DMS 273 treated with DMSO at 0.1 percent for 48 hours (cell line): ENCODE results near the gene HDAC9.
A peak's percentile ranks its signal among the peaks of the same experiment; 100 is the strongest.

ENCODE experiments used
- DNase-seq: peaks from one replicate; lab custom pipeline; 2025; lab: John Stamatoyannopoulos, UW

Gene HDAC9

GRCh38 chr7:18495412-18496340 lies at the start of gene HDAC9:
TSS of gene HDAC9 (plus strand) at chr7:18495749. CDS start at chr7:18496303, 554 bp downstream.
- peak; percentile 84 for DNase-seq

GRCh38 chr7:18445916-18446520 lies 49.5 kb upstream of the HDAC9 start:
- DNase-seq, result no peak

GRCh38 chr7:18450019-18450418 lies 45.5 kb upstream of the HDAC9 start:
- no peak for DNase-seq

- DNase-seq, result no peak
These were observed 39.9 kb upstream of the HDAC9 start for GRCh38 chr7:18455606-18456005.

GRCh38 chr7:18457832-18458231 lies 37.7 kb upstream of the HDAC9 start:
- peak; percentile 59 for DNase-seq

- no peak for DNase-seq
These were observed 36.7 kb upstream of the HDAC9 start for GRCh38 chr7:18458830-18459229.

- no peak for DNase-seq
These were observed 35.9 kb upstream of the HDAC9 start for GRCh38 chr7:18459484-18460245.

GRCh38 chr7:18461785-18462467 lies 33.6 kb upstream of the HDAC9 start:
- no peak for DNase-seq

- DNase-seq, result no peak
These were observed 30.7 kb upstream of the HDAC9 start for GRCh38 chr7:18464830-18465229.

GRCh38 chr7:18467011-18467410 lies 28.5 kb upstream of the HDAC9 start:
- DNase-seq, result no peak

- DNase-seq, result no peak
These were observed 26.8 kb upstream of the HDAC9 start for GRCh38 chr7:18468795-18469194.

- DNase-seq, result no peak
These were observed 26.2 kb upstream of the HDAC9 start for GRCh38 chr7:18469316-18469715.

- no peak for DNase-seq
These were observed 23.9 kb upstream of the HDAC9 start for GRCh38 chr7:18471476-18472160.

- DNase-seq, result no peak
These were observed 23.4 kb upstream of the HDAC9 start for GRCh38 chr7:18472161-18472483.

- DNase-seq, result no peak
These were observed 22.4 kb upstream of the HDAC9 start for GRCh38 chr7:18473119-18473518.

GRCh38 chr7:18474944-18475343 lies 20.6 kb upstream of the HDAC9 start:
- no peak for DNase-seq

GRCh38 chr7:18475488-18475887 lies 20.1 kb upstream of the HDAC9 start:
- DNase-seq, result no peak

GRCh38 chr7:18481776-18482175 lies 13.8 kb upstream of the HDAC9 start:
- no peak for DNase-seq

- no peak for DNase-seq
These were observed 7.5 kb upstream of the HDAC9 start for GRCh38 chr7:18488049-18488448.

- no peak for DNase-seq
These were observed 5.9 kb upstream of the HDAC9 start for GRCh38 chr7:18489624-18490023.

- DNase-seq, result no peak
These were observed 3.7 kb upstream of the HDAC9 start for GRCh38 chr7:18491871-18492270.

GRCh38 chr7:18494406-18494805 lies 1.1 kb upstream of the HDAC9 start:
- DNase-seq, result no peak
